GM23248 (cell line): ENCODE data around the gene BRD3.
"Not testable (repeated sequence)": the region's sequence is repeated elsewhere in the genome, so short reads cannot be mapped to it uniquely, and the experiment has no call there.

Experiments used
- EZH2 ChIP-seq: fragments of 200-600 bp; sonication (generic); IDR thresholded peaks from 2 replicates; pipeline ENCODE4 v1.6.1; 2018; ENCODE audit warnings: antibody characterized with exemption, mild to moderate bottlenecking; ENCODE audit not compliant: insufficient read depth, poor library complexity, severe bottlenecking
- EZH2phosphoT487 ChIP-seq: fragments of 200-600 bp; sonication (generic); IDR thresholded peaks from 2 replicates; pipeline ENCODE4 v1.6.1; 2018; ENCODE audit warnings: antibody characterized with exemption, moderate library complexity, mild to moderate bottlenecking, low read depth; ENCODE audit not compliant: insufficient read depth

GRCh38 chr9:134075689-134076088 lies 7.9 kb upstream of the BRD3 start:
- not testable (repeated sequence) for TF ChIP-seq EZH2, EZH2phosphoT487
